Medulla oblongata (tissue), 1 donor: ENCODE data around the gene OR7A10.
"Not testable (repeated sequence)": the region's sequence is repeated elsewhere in the genome, so short reads cannot be mapped to it uniquely, and the experiment has no call there.

Experiments used
- DNase-seq: peaks from one replicate; pipeline ENCODE4 v3.0.0-alpha.2; 2015; ENCODE audit errors: extremely low spot score

OR7A10 gene

GRCh38 chr19:14795078-14795721 is 53.5 kb downstream of the OR7A10 start:
- no peak for DNase-seq

GRCh38 chr19:14792250-14792649 is 56.5 kb downstream of the OR7A10 start:
- not testable (repeated sequence) for DNase-seq
